Measurements from ENCODE around the gene CDK11A.
"Not testable (repeated sequence)": the region's sequence is repeated elsewhere in the genome, so short reads cannot be mapped to it uniquely, and the experiment has no call there.

CDK11A gene

DNA sequence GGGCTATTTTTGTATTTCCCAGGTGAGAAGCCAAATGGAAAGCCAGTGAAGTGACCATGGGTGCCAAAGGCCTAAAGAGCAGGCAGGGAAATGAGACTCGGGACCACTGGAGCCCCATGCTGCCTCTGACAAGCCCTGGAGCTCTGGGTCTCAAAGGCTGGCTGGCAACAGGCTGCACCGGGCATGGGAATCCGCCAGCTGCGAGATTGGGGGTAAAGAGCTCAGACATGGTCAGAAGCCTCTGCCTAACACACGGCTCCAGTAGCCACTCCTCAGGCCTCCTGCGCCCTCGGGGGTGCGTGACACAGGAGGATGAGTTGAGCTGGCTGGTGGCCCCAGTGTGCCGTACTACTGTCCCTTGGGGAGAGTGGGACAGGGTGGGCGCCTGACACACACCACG is 59.8 kb downstream of the CDK11A start:
- DNase-seq (ENCODE audit: low read depth in 1 of 2, low spot score in 1 of 2) = not testable (repeated sequence)

DNA sequence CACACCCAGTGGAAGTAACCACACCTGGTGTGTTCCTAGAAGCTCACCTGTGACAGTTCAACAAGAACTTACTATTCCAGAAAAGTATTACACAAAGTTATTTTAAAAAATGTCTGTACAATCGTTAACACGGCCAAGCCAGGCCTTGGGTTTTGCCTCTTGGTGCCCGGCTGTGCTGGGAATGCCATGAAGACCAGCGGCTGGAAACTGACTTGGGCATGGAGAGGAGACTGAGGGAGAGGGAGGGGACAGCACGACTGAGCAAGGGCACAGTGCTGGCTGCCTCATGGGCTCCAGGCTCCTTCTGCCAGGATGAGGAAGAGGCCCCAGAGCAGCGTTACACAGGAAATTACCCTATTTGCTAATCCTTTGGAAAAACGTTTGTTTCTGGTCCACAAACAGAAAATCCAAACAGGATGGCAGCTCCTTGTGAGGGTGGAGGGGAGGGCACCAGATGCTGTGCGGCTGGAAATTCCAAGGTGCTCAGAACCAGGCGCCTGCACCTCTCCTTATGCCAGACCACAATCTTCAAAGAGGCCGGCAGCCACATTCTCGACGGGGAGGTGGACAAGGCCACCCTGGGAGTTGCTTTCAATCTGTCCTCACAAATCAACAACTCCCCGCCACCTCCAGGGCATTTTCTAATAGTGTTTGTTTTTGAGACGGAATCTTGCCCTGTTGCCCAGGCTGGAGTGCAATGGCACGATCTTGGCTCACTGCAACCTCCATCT is 61.2 kb downstream of the CDK11A start:
- DNase-seq (ENCODE audit: low read depth in 1 of 2, low spot score in 1 of 2) = not testable (repeated sequence)

GRCh38 chr1:1662392-1662791 is 61.8 kb downstream of the CDK11A start:
- not testable (repeated sequence) for DNase-seq (ENCODE audit: low read depth in 1 of 2, low spot score in 1 of 2)

GRCh38 chr1:1658583-1659549 is 65.3 kb downstream of the CDK11A start, which contains the start of gene CDK11B:
CDK11B (minus strand) TSS chr1:1659004; CDS start chr1:1657485, 1,519 bp downstream.
- peak; percentile 92 to 98 for DNase-seq (ENCODE audit: low read depth in 1 of 2, low spot score in 1 of 2)

Data from activated T-helper 1 cell treated with anti-CD3 and anti-CD28 coated beads, Interleukin-2, amount 50 U/mL, for 16 hours (primary cell).